Sigmoid colon (tissue), 7 donors: Measurements from ENCODE around the gene ITSN2. TPM values are rescaled to one million over a fixed set of nuclear protein-coding genes. Genes with fewer than 3 reads are reported as not detected.
"Not testable (repeated sequence)": the region's sequence is repeated elsewhere in the genome, so short reads cannot be mapped to it uniquely, and the experiment has no call there.

ENCODE experiments used
- DNase-seq: peaks from one replicate; pipeline ENCODE4 v3.0.0-alpha.2; 2019
- H3K27ac ChIP-seq, 4 donors: fragments of 200-600 bp; sonication (generic); one replicate each; pipeline ENCODE4 v1.5.1; 2016 to 2019; ENCODE audit warnings: mild to moderate bottlenecking in 1 of 4
- H3K27me3 ChIP-seq, 3 donors: fragments of 200-600 bp; sonication (generic); one replicate each; pipeline ENCODE4 v1.5.1; 2019; ENCODE audit warnings: mild to moderate bottlenecking in 1 of 3
- H3K36me3 ChIP-seq, 4 donors: fragments of 200-600 bp; sonication (generic); one replicate each; pipeline ENCODE4 v1.5.1; 2016 to 2019
- H3K4me1 ChIP-seq, 4 donors: fragments of 200-600 bp; sonication (generic); one replicate each; pipeline ENCODE4 v1.5.1; 2017 to 2019
- H3K4me3 ChIP-seq, 4 donors: fragments of 200-600 bp; sonication (generic); one replicate each; pipeline ENCODE4 v1.5.1; 2017 to 2019; ENCODE audit warnings: mild to moderate bottlenecking in 2 of 4, moderate library complexity in 1 of 4
- H3K9me3 ChIP-seq, 4 donors: fragments of 200-600 bp in 3 of 4; sonication (generic) in 3 of 4; one replicate each; pipeline versions ENCODE4 v1.5.1 to v1.6.1; 2013 to 2019
- CTCF ChIP-seq, 4 experiments: fragments of 450-650 bp in 3 of 4; fragments of 200-600 bp in 1 of 4; IDR thresholded peaks; one replicate each; pipeline ENCODE4 v1.5.1; 2016 to 2019; ENCODE audit warnings: antibody characterized with exemption in 4 of 4, mild to moderate bottlenecking in 3 of 4, moderate library complexity in 2 of 4
- EP300 ChIP-seq, 4 donors: sonication (generic); formaldehyde crosslinking; IDR thresholded peaks; one replicate each; pipeline ENCODE4 v1.6.1; 2017; ENCODE audit warnings: antibody characterized with exemption in 4 of 4
- POLR2A ChIP-seq, 2 donors: fragments of 450-650 bp; IDR thresholded peaks; one replicate each; pipeline ENCODE4 v1.6.1; 2016; ENCODE audit warnings: antibody characterized with exemption in 2 of 2, mild to moderate bottlenecking in 2 of 2, moderate library complexity in 2 of 2
- POLR2AphosphoS5 ChIP-seq, 4 donors: sonication (generic); formaldehyde crosslinking; IDR thresholded peaks; one replicate each; pipeline ENCODE4 v1.6.1; 2017; ENCODE audit warnings: antibody characterized with exemption in 4 of 4
- WGBS, 2 donors: extraction: QIAGEN DNeasy Blood & Tissue Kit; methylation state at CpG; one replicate each; pipeline ENCODE4 v1.1.7; 2013; 5-methylcytosine and 5-hydroxymethylcytosine counted together
- intact Hi-C: fragments of 100-400 bp; cut with DNase I; formaldehyde crosslinking; loops from one replicate; pipeline ENCODE4 v1.15.1; 2023
- polyA plus RNA-seq, 3 donors: library from polyadenylated mRNA; stranded (reverse); fragments of 200-250 nt; gene quantifications; one replicate each; pipeline ENCODE4 v1.2.3, GENCODE V29; 2013
- total RNA-seq, 4 donors: library from RNA; depleted of rRNA; stranded (reverse); fragments of >200 nt; gene quantifications; one replicate each; pipeline ENCODE4 v1.1.0, GENCODE V29; 2016
- donor health status: healthy with polysubstance abuse.
- donor health status: Bipolar disorder and iron deficiency.
- donor health status: healthy.

ITSN2 gene
- total and polyA plus RNA-seq, 7 donors = 19.2 to 73.6 (median 56.0) TPM

DNA sequence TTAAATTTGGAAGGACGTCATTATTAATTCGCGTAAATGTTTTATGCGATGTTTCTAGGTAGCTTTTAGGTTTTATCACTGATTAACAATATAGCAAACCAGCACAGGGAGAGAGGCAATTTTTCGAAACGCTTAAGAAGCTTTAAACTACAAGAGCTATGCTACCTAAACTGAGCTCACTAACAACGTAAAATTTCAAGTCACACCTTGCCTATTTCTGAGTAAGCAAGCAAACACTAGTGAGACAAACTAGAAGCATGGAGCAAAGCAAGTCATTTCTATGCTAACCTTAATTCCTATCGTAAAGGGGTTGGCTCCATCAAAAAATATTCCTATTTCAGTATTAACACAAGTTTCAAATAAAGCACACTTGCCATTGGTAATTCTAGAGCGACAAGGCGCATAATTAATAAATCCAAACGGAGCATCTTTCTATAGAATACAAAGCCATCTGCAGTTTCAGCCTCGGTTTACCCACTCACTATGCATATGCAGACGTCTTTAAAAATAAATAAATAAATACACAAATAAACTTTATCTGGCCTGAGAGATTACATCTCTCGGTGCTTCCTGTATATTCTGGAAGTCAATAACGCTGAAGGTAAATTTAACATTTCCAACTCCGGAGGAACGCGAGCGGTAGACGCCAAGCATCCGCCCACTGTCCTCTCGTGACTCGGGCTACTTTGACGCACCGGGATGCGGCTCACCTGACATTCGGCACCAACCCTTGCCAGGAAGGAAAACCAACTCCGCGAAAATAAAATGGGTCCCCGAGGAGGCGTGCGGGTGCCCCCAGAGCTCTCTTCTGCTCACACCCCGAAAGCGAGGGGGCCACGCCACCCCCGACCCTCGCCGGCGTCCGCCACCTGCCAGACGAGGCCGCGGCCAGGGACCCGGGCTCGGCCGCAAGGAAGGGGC, 947 bp downstream of the ITSN2 start:
- H3K9me3 ChIP-seq = no peaks in the 10 kb centered on the region
- intact Hi-C loops = loop anchor here (2.0 kb wide), 1 partner anchor 55 kb away; no protein-coding TSS in a partner anchor
- DNase-seq = peak; percentile 82
- WGBS, 2 donors = 8 to 9% methylated on average over 46 of the region's 46 CpGs
- no peak for TF ChIP-seq POLR2A (IDR thresholded peaks at IDR 0.05)
- TF ChIP-seq CTCF (IDR thresholded peaks at IDR 0.05) = no peak
- no peak for TF ChIP-seq EP300 (IDR thresholded peaks at IDR 0.05)
- TF ChIP-seq POLR2AphosphoS5 (IDR thresholded peaks at IDR 0.05) = peak; percentile 35 to 75 (median 54)
- H3K4me3 ChIP-seq = peak overlapping the region; percentile 77 to 100 (median 94)
- H3K27me3 ChIP-seq = no peaks in the 10 kb centered on the region
- no peaks in the 10 kb centered on the region for H3K36me3 ChIP-seq
- peak overlapping the region; percentile 88 to 98 (median 94) for H3K27ac ChIP-seq
- H3K4me1 ChIP-seq = peaks cover 0 to 33% (median 17%) of the 10 kb centered on the region in 4 donors

DNA sequence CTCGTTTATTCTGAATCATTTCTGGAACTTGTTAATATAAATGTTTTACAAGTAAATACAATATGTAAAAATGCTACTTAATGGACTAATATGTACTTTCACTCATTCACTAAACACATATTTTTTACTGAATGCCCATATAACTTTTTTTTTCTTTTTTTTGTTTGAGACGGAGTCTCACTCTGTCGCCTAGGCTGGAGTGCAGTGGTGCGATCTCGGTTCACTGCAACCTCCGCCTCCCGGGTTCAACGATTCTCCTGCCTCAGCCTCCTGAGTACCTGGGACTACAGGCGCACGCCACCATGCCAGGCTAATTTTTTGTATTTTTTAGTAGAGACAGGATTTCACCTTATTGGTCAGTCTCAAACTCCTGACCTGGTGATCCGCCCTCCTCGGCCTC, 2.6 kb downstream of the ITSN2 start:
- H3K36me3 ChIP-seq, H3K27me3 ChIP-seq, H3K9me3 ChIP-seq, H3K4me3 ChIP-seq, DNase-seq, intact Hi-C loops, H3K27ac ChIP-seq: not testable (repeated sequence)
- H3K4me1 ChIP-seq = peaks cover 0 to 42% (median 26%) of the 10 kb centered on the region in 4 donors
- 96 to 97% methylated on average over 12 of the region's 12 CpGs for WGBS, 2 donors

- peaks cover 0 to 49% (median 29%) of the 10 kb centered on the region in 4 donors for H3K4me1 ChIP-seq
- H3K36me3 ChIP-seq, DNase-seq, intact Hi-C loops, H3K27ac ChIP-seq, H3K9me3 ChIP-seq, H3K27me3 ChIP-seq, H3K4me3 ChIP-seq: not testable (repeated sequence)
- 94 to 96% methylated on average over 4 of the region's 4 CpGs for WGBS, 2 donors
Measured at GRCh38 chr2:24357115-24357514, 3.2 kb downstream of the ITSN2 start.

- no peak overlapping the region for H3K27ac ChIP-seq
Measured at GRCh38 chr2:24354957-24355356, 5.4 kb downstream of the ITSN2 start.

DNA sequence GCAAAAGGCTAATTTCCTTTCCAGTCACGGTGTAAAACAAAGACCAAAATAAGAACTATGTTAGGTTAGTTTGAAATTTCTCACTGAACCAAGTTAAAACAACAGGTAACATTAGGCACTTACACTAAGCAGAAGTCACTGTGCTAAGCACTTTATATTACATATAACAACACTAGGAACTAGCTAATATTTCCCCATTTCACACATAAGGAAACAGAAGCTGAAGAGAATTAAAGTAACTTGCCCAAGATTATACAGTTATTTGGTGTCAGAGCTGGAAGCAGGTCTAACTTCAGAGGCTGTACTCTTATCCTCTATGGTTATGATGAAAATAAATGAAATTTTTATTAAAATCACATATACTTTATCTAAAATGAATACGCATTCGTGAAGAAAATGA, 5.9 kb downstream of the ITSN2 start:
- peaks cover 0 to 63% (median 31%) of the 10 kb centered on the region in 4 donors for H3K4me1 ChIP-seq
- DNase-seq = no peak
- H3K27ac ChIP-seq = no peak overlapping the region
- H3K36me3 ChIP-seq = no peaks in the 10 kb centered on the region
- no peaks in the 10 kb centered on the region for H3K9me3 ChIP-seq
- H3K27me3 ChIP-seq = no peaks in the 10 kb centered on the region
- no peak overlapping the region for H3K4me3 ChIP-seq
- intact Hi-C loops = no loop called here
- WGBS, 2 donors = 38 to 51% methylated on average over 3 of the region's 3 CpGs
- no peak for TF ChIP-seq EP300 (IDR thresholded peaks at IDR 0.05)
- TF ChIP-seq POLR2A (IDR thresholded peaks at IDR 0.05) = no peak
- TF ChIP-seq CTCF (IDR thresholded peaks at IDR 0.05) = no peak
- no peak for TF ChIP-seq POLR2AphosphoS5 (IDR thresholded peaks at IDR 0.05)

More at GRCh38 chr2:24354957-24355356, 5.4 kb downstream of the ITSN2 start:
- Histone ChIP-seq H3K36me3 (no peaks in the 10 kb centered on the region), H3K27me3 (no peaks in the 10 kb centered on the region), H3K4me3 (no peak overlapping the region), H3K4me1 (peaks cover 0 to 58% (median 29%) of the 10 kb centered on the region in 4 donors), H3K9me3 (no peaks in the 10 kb centered on the region)
- TF ChIP-seq POLR2A (IDR thresholded peaks at IDR 0.05) (no peak), POLR2AphosphoS5 (IDR thresholded peaks at IDR 0.05) (no peak), EP300 (IDR thresholded peaks at IDR 0.05) (no peak), CTCF (IDR thresholded peaks at IDR 0.05) (no peak)
- 67 to 88% methylated on average over 1 of the region's 1 CpG for WGBS, 2 donors
- no peak for DNase-seq
- intact Hi-C loops = no loop called here
